SU-DHL-6 (cell line): ENCODE measurements around the gene C19orf38.

Experiments used
- EZH2phosphoT487 ChIP-seq: fragments of 200-600 bp; sonication (generic), shearing (Covaris generic); conservative IDR thresholded peaks from 2 replicates; pipeline ENCODE4 v1.6.1; 2018; ENCODE audit warnings: mild to moderate bottlenecking, antibody characterized with exemption, low read length, moderate library complexity, mixed read lengths
- TF ChIP-seq, protein P1 (sequence below): fragments of 200-600 bp; sonication (generic); IDR thresholded peaks from one replicate; pipeline ENCODE4 v1.5.1; 2017; ENCODE audit warnings: antibody characterized with exemption, mild to moderate bottlenecking, low read length, moderate library complexity; ENCODE audit not compliant: insufficient read depth, poor library complexity, severe bottlenecking

DNA sequence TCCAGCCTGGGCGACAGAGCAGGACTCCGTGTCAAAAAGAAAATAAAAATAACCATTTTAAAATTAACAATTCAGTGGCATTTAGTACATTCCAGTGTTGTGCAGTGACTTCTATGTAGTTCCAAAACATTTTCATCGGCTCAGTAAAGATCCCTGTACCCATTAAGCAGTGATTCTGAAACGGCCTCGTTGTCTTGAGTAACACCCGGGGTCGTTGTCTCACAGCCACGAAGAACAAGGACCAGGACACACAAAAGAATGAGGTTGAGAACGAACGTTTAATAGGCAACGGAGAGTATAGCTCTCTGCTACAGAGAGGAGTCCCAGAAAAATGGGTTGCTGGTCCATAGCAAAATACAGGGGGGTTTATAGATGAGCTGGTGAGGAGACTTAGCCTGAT lies 9.8 kb upstream of the C19orf38 start:
- TF ChIP-seq, protein P1, sequence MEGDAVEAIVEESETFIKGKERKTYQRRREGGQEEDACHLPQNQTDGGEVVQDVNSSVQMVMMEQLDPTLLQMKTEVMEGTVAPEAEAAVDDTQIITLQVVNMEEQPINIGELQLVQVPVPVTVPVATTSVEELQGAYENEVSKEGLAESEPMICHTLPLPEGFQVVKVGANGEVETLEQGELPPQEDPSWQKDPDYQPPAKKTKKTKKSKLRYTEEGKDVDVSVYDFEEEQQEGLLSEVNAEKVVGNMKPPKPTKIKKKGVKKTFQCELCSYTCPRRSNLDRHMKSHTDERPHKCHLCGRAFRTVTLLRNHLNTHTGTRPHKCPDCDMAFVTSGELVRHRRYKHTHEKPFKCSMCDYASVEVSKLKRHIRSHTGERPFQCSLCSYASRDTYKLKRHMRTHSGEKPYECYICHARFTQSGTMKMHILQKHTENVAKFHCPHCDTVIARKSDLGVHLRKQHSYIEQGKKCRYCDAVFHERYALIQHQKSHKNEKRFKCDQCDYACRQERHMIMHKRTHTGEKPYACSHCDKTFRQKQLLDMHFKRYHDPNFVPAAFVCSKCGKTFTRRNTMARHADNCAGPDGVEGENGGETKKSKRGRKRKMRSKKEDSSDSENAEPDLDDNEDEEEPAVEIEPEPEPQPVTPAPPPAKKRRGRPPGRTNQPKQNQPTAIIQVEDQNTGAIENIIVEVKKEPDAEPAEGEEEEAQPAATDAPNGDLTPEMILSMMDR: no peak
- TF ChIP-seq EZH2phosphoT487: no peak
